ENCODE data around the gene NAB2. TPM values are rescaled to one million over a fixed set of nuclear protein-coding genes. Genes with fewer than 3 reads are reported as not detected.

The NAB2 gene
- total and polyA plus RNA-seq, 9 of the 15 experiments (the other 6 are each of a cell fraction or from before 2014, with no cell fraction given), result 0.45 to 40.9 (median 20.4) TPM

GRCh38 chr12:57085999-57086492 is 2.9 kb upstream of the NAB2 start (continued):
- TF ChIP-seq ZBTB11 (CRISPR knock-in tag; IDR thresholded peaks at IDR 0.05) (0 out of 6 replicates have a peak, but pooled peaks of 1 of the 3 experiments have one; percentile 6), KDM1A (IDR thresholded peaks at IDR 0.05) (peak in 1 of 2 experiments; percentile 33; a peak in 3 of 4 replicates), LEF1 (IDR thresholded peaks at IDR 0.05) (peak; percentile 82), CTBP1 (IDR thresholded peaks at IDR 0.05; ENCODE audit: borderline replicate concordance) (peak; percentile 86), LARP7 (IDR thresholded peaks at IDR 0.05) (no peak), ZBTB43 (CRISPR knock-in tag; IDR thresholded peaks at IDR 0.05) (no peak), ATF6 (CRISPR knock-in tag; IDR thresholded peaks at IDR 0.05) (0 out of 2 replicates have a peak, but pooled peaks have one; percentile 42), KHSRP (IDR thresholded peaks at IDR 0.05) (0 out of 2 replicates have a peak, but pooled peaks have one; percentile 42), NCOA6 (IDR thresholded peaks at IDR 0.05) (no peak), DIDO1 (tag; IDR thresholded peaks at IDR 0.05; ENCODE audit: low read depth) (no peak), ZNF12 (CRISPR knock-in tag; IDR thresholded peaks at IDR 0.05) (no peak), KDM5B (IDR thresholded peaks at IDR 0.05; ENCODE audit: insufficient replicate concordance, low read depth, low read length) (peak; percentile 3)

Data from K562 (cell line).